CD14-positive monocyte (primary cell): Measurements from ENCODE around the gene RUVBL1. TPM values are rescaled to one million over a fixed set of nuclear protein-coding genes. Genes with fewer than 3 reads are reported as not detected.

ENCODE experiments used
- DNase-seq, 3 donors: peaks; one replicate each; pipeline ENCODE4 v3.0.0-alpha.2; 2011 to 2022
- H2AFZ ChIP-seq: 2 replicates; pipeline ENCODE4 v1.6.0; 2012; ENCODE audit warnings: mild to moderate bottlenecking, low read depth, low read length, inconsistent platforms; ENCODE audit not compliant: insufficient read depth, poor library complexity, severe bottlenecking
- H3K27ac ChIP-seq, 2 donors: 1 replicate in 1 of 2; 2 replicates in 1 of 2; pipeline ENCODE4 v1.5.1; 2012 to 2013; ENCODE audit warnings: low read length in 2 of 2, control low read depth in 1 of 2, inconsistent platforms in 1 of 2, low read depth in 1 of 2, mild to moderate bottlenecking in 1 of 2
- H3K27me3 ChIP-seq, 2 donors: one replicate each; pipeline versions ENCODE4 v1.6.0 to v1.6.1; 2011 to 2013; ENCODE audit warnings: low read length in 2 of 2; ENCODE audit not compliant: control insufficient read depth in 2 of 2, insufficient read depth in 2 of 2
- H3K36me3 ChIP-seq, 2 donors: replicated peaks in 1 of 2; 1 replicate in 1 of 2; 2 replicates in 1 of 2; pipeline versions ENCODE4 v1.5.1 to v1.6.1; 2012 to 2013; ENCODE audit warnings: low read length in 2 of 2, control low read depth in 1 of 2, inconsistent platforms in 1 of 2, mild to moderate bottlenecking in 1 of 2; ENCODE audit not compliant: insufficient read depth in 2 of 2, control insufficient read depth in 1 of 2
- H3K4me1 ChIP-seq, 2 donors: 1 replicate in 1 of 2; 2 replicates in 1 of 2; pipeline versions ENCODE4 v1.5.1 to v1.6.1; 2012 to 2013; ENCODE audit warnings: low read length in 2 of 2, control low read depth in 1 of 2, inconsistent platforms in 1 of 2, mild to moderate bottlenecking in 1 of 2, moderate library complexity in 1 of 2; ENCODE audit not compliant: insufficient read depth in 2 of 2, control insufficient read depth in 1 of 2
- H3K4me2 ChIP-seq: replicated peaks from 2 replicates; pipeline ENCODE3; 2012; ENCODE audit warnings: low read length, moderate library complexity, mild to moderate bottlenecking; ENCODE audit not compliant: poor library complexity, severe bottlenecking; ENCODE audit errors: extremely low read depth
- H3K4me3 ChIP-seq, 3 experiments: fragments of 200-600 bp in 1 of 3; sonication (generic) in 1 of 3; replicated peaks in 1 of 3; 1 replicate in 2 of 3; 2 replicates in 1 of 3; pipeline ENCODE4 v1.5.1; 2011 to 2013; ENCODE audit warnings: low read length in 3 of 3, mild to moderate bottlenecking in 3 of 3, control low read depth in 2 of 3, low read depth in 2 of 3, inconsistent platforms in 1 of 3, moderate library complexity in 1 of 3
- H3K79me2 ChIP-seq: 2 replicates; pipeline ENCODE4 v1.6.0; 2012; ENCODE audit warnings: mild to moderate bottlenecking, control low read depth, inconsistent platforms, low read length, moderate library complexity; ENCODE audit not compliant: insufficient read depth
- H3K9ac ChIP-seq: 2 replicates; pipeline ENCODE4 v1.6.0; 2017; ENCODE audit warnings: low read length, mild to moderate bottlenecking; ENCODE audit not compliant: insufficient read depth, poor library complexity, severe bottlenecking
- H3K9me3 ChIP-seq, 2 donors: replicated peaks in 1 of 2; 1 replicate in 1 of 2; 2 replicates in 1 of 2; pipeline versions ENCODE4 v1.5.1 to v1.6.1; 2012 to 2013; ENCODE audit warnings: low read length in 2 of 2, control low read depth in 1 of 2; ENCODE audit not compliant: control insufficient read depth in 1 of 2, insufficient read depth in 1 of 2
- H4K20me1 ChIP-seq: 2 replicates; pipeline ENCODE4 v1.6.0; 2012; ENCODE audit warnings: mild to moderate bottlenecking, low read length, control low read depth, moderate library complexity; ENCODE audit not compliant: insufficient read depth
- H3K27ac Mint-ChIP-seq, 7 donors: one replicate each; pipeline ENCODE4 v1.8.0; 2020; ENCODE audit warnings: mild to moderate bottlenecking in 7 of 7, mixed read lengths in 7 of 7, moderate library complexity in 6 of 7, inconsistent platforms in 2 of 7
- H3K27me3 Mint-ChIP-seq, 3 donors: one replicate each; pipeline ENCODE4 v1.8.0; 2021 to 2022; ENCODE audit warnings: low read depth in 3 of 3, mild to moderate bottlenecking in 3 of 3, mixed read lengths in 3 of 3, moderate library complexity in 3 of 3, inconsistent platforms in 1 of 3
- H3K36me3 Mint-ChIP-seq, 2 donors: one replicate each; pipeline ENCODE4 v1.8.0; 2020; ENCODE audit warnings: mixed read lengths in 2 of 2, inconsistent platforms in 1 of 2, mild to moderate bottlenecking in 1 of 2
- H3K4me1 Mint-ChIP-seq: one replicate; pipeline ENCODE4 v1.8.0; 2020; ENCODE audit warnings: mild to moderate bottlenecking, mixed read lengths
- H3K4me3 Mint-ChIP-seq, 2 donors: one replicate each; pipeline ENCODE4 v1.8.0; 2020; ENCODE audit warnings: mild to moderate bottlenecking in 2 of 2, mixed read lengths in 2 of 2, moderate library complexity in 1 of 2
- H3K9me3 Mint-ChIP-seq, 7 donors: one replicate each; pipeline ENCODE4 v1.8.0; 2020 to 2022; ENCODE audit warnings: mixed read lengths in 7 of 7, mild to moderate bottlenecking in 6 of 7, moderate library complexity in 6 of 7, inconsistent platforms in 2 of 7
- WGBS: methylation state at CpG from one replicate; pipeline ENCODE4 v1.1.5; 2013; ENCODE audit warnings: missing lambda C conversion rate; ENCODE audit not compliant: insufficient coverage; 5-methylcytosine and 5-hydroxymethylcytosine counted together
- intact Hi-C, 2 donors: fragments of 100-400 bp; cut with micrococcal nuclease; formaldehyde crosslinking; loops; one replicate each; pipeline versions ENCODE4 v1.15.0 to v1.15.1; 2023
- polyA plus RNA-seq, 3 donors: library from polyadenylated mRNA; depleted of rRNA in 1 of 3; unstranded in 2 of 3; stranded (reverse) in 1 of 3; fragments of 300-500 nt in 2 of 3; fragments of >200 nt in 1 of 3; fragmentation: Illumina TruSeq in 2 of 3; gene quantifications; 1 replicate in 2 of 3; 2 replicates in 1 of 3; pipeline ENCODE4 v1.2.3, GENCODE V29; 2012 to 2021
- TF ChIP-seq, protein P1 (sequence below): fragments of 200-600 bp; IDR thresholded peaks from one replicate; pipeline ENCODE4 v1.8.0; 2022; ENCODE audit warnings: antibody characterized with exemption, mild to moderate bottlenecking

The RUVBL1 gene
- polyA plus RNA-seq, 3 donors: 11.0 to 16.2 (median 14.4) TPM

DNA sequence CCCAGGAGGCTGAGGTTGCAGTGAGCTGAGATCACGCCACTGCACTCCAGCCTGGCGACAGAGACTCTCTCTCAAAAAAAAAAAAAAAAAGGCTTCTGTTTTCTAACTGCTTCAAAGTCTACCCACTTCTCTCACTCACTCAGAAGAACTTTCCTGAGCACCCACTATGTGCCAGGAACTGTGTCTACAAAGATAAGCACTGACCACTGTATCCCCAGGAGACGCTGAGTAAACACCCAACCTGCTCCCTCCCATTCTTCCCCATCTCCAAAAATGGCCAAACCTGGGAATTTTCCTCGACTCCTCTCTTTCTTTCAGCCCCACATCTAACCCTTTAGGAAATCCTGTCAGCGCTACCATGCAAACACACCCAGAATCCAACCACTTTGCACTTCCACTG is 12.5 kb downstream of the RUVBL1 start:
- intact Hi-C loops: no loop called here
- Histone ChIP-seq H3K4me2 (no peak overlapping the region), H3K4me3 (no peak overlapping the region), H3K9ac (no peak overlapping the region), H3K36me3 (peaks cover 15 to 76% of the 10 kb centered on the region in 2 donors), H3K9me3 (no peaks in the 10 kb centered on the region), H2AFZ (no peak overlapping the region), H4K20me1 (no peaks in the 10 kb centered on the region), H3K79me2 (no peaks in the 10 kb centered on the region), H3K27ac (no peak overlapping the region), H3K27me3 (no peaks in the 10 kb centered on the region), H3K4me1 (peaks cover 0 to 3% of the 10 kb centered on the region in 2 donors)
- WGBS: 98% methylated on average over 5 of the region's 5 CpGs
- Mint-ChIP-seq H3K27ac (no peak overlapping the region), H3K9me3 (no peaks in the 10 kb centered on the region), H3K27me3 (no peaks in the 10 kb centered on the region), H3K4me1 (no peaks in the 10 kb centered on the region), H3K4me3 (no peak overlapping the region), H3K36me3 (peaks cover 59 to 62% of the 10 kb centered on the region in 2 donors)
- TF ChIP-seq, protein P1, sequence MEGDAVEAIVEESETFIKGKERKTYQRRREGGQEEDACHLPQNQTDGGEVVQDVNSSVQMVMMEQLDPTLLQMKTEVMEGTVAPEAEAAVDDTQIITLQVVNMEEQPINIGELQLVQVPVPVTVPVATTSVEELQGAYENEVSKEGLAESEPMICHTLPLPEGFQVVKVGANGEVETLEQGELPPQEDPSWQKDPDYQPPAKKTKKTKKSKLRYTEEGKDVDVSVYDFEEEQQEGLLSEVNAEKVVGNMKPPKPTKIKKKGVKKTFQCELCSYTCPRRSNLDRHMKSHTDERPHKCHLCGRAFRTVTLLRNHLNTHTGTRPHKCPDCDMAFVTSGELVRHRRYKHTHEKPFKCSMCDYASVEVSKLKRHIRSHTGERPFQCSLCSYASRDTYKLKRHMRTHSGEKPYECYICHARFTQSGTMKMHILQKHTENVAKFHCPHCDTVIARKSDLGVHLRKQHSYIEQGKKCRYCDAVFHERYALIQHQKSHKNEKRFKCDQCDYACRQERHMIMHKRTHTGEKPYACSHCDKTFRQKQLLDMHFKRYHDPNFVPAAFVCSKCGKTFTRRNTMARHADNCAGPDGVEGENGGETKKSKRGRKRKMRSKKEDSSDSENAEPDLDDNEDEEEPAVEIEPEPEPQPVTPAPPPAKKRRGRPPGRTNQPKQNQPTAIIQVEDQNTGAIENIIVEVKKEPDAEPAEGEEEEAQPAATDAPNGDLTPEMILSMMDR: no peak
- no peak for DNase-seq

DNA sequence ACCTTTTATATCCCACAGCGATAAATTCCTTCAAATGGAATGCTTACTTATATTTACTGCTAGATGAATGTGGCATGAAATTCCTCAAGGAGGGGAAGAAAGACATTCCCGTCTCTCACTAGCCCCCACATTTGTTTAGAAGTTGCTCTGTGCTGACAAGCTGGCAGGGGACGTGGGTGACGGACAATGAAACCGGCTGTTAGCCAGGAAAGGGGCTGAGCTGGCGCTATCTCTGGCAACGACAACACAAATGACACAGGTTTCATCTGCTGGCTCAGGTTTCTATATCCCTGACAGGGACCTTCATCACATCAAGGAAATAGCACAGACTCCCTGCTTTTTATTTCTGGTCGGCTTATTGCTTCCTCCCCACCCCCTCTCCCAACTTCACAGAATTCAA is 15.8 kb downstream of the RUVBL1 start:
- Histone ChIP-seq H3K4me1 (peaks cover 0 to 3% of the 10 kb centered on the region in 2 donors), H3K79me2 (no peaks in the 10 kb centered on the region), H4K20me1 (no peaks in the 10 kb centered on the region), H2AFZ (no peak overlapping the region), H3K9me3 (no peaks in the 10 kb centered on the region), H3K4me2 (no peak overlapping the region), H3K27ac (no peak overlapping the region), H3K27me3 (no peaks in the 10 kb centered on the region), H3K9ac (no peak overlapping the region), H3K36me3 (peaks cover 13 to 66% of the 10 kb centered on the region in 2 donors), H3K4me3 (no peak overlapping the region)
- Mint-ChIP-seq H3K27ac (no peak overlapping the region), H3K9me3 (no peaks in the 10 kb centered on the region), H3K4me3 (no peak overlapping the region), H3K27me3 (no peaks in the 10 kb centered on the region), H3K4me1 (no peaks in the 10 kb centered on the region), H3K36me3 (peaks cover 57 to 60% of the 10 kb centered on the region in 2 donors)
- no peak for DNase-seq
- TF ChIP-seq, protein P1: no peak
- WGBS: 98% methylated on average over 6 of the region's 8 CpGs
- intact Hi-C loops: no loop called here
